Progenitor cell of endocrine pancreas (in vitro differentiated cells): ENCODE results near the gene PLD1. TPM values are rescaled to one million over a fixed set of nuclear protein-coding genes. Genes with fewer than 3 reads are reported as not detected.

Source experiments
- DNase-seq: peaks from one replicate; pipeline ENCODE4 v3.0.0; 2021; ENCODE audit warnings: low spot score; ENCODE audit not compliant: unreplicated experiment
- H3K27ac Mint-ChIP-seq: 2 replicates; pipeline ENCODE4 v1.8.0; 2021; ENCODE audit warnings: mild to moderate bottlenecking, moderate library complexity, mixed read lengths
- H3K27me3 Mint-ChIP-seq: 2 replicates; pipeline ENCODE4 v1.8.0; 2021; ENCODE audit warnings: mixed read lengths
- H3K36me3 Mint-ChIP-seq: 2 replicates; pipeline ENCODE4 v1.8.0; 2022; ENCODE audit warnings: mixed read lengths; ENCODE audit not compliant: insufficient read depth
- H3K4me1 Mint-ChIP-seq: 2 replicates; pipeline ENCODE4 v1.8.0; 2021; ENCODE audit warnings: low read depth, mixed read lengths
- H3K4me3 Mint-ChIP-seq: 2 replicates; pipeline ENCODE4 v1.8.0; 2021; ENCODE audit warnings: low read depth, mild to moderate bottlenecking, moderate library complexity, mixed read lengths
- H3K9me3 Mint-ChIP-seq: 2 replicates; pipeline ENCODE4 v1.8.0; 2021; ENCODE audit warnings: low read depth, mixed read lengths
- CTCF ChIP-seq: fragments of 200-600 bp; sonication (generic); IDR thresholded peaks from one replicate; pipeline ENCODE4 v1.5.0; 2021; ENCODE audit warnings: antibody characterized with exemption, mild to moderate bottlenecking; ENCODE audit not compliant: unreplicated experiment
- total RNA-seq: library from RNA; stranded (reverse); gene quantifications from 2 replicates; pipeline ENCODE4 v1.2.1, GENCODE V29; 2021

The PLD1 gene
- total RNA-seq, 1 donor from 2014 or later: 143 TPM

- Mint-ChIP-seq H3K4me3 (peak overlapping the region; percentile 78), H3K36me3 (peaks cover 6% of the 10 kb centered on the region), H3K27me3 (no peaks in the 10 kb centered on the region), H3K27ac (peak overlapping the region; percentile 82), H3K4me1 (peaks cover 33% of the 10 kb centered on the region), H3K9me3 (peaks cover 8% of the 10 kb centered on the region)
- TF ChIP-seq CTCF: no peak
- DNase-seq: no peak
Observed at GRCh38 chr3:171811295-171811912, 1.1 kb upstream of the PLD1 start.

- TF ChIP-seq CTCF: no peak
- H3K27me3 Mint-ChIP-seq: no peaks in the 10 kb centered on the region
- no peak for DNase-seq
- H3K36me3 Mint-ChIP-seq: peaks cover 6% of the 10 kb centered on the region
- H3K9me3 Mint-ChIP-seq: peaks cover 8% of the 10 kb centered on the region
- H3K4me1 Mint-ChIP-seq: peaks cover 30% of the 10 kb centered on the region
- peak overlapping the region; percentile 78 for H3K4me3 Mint-ChIP-seq
- peak overlapping the region; percentile 97 for H3K27ac Mint-ChIP-seq
Observed at GRCh38 chr3:171810629-171811294, 479 bp upstream of the PLD1 start.

GRCh38 chr3:171809611-171809860, 747 bp downstream of the PLD1 start:
- Mint-ChIP-seq H3K36me3 (peaks cover 6% of the 10 kb centered on the region), H3K4me3 (peak overlapping the region; percentile 78), H3K9me3 (peaks cover 5% of the 10 kb centered on the region), H3K27ac (peak overlapping the region; percentile 95), H3K27me3 (no peaks in the 10 kb centered on the region), H3K4me1 (peaks cover 35% of the 10 kb centered on the region)
- no peak for DNase-seq
- TF ChIP-seq CTCF: no peak

- Mint-ChIP-seq H3K36me3 (peaks cover 10% of the 10 kb centered on the region), H3K27ac (no peak overlapping the region), H3K27me3 (no peaks in the 10 kb centered on the region), H3K9me3 (peaks cover 10% of the 10 kb centered on the region), H3K4me1 (peaks cover 40% of the 10 kb centered on the region), H3K4me3 (peak overlapping the region; percentile 65)
- DNase-seq: no peak
- no peak for TF ChIP-seq CTCF
Observed at GRCh38 chr3:171807806-171808205, 2.5 kb downstream of the PLD1 start.

GRCh38 chr3:171807129-171807675, 3.1 kb downstream of the PLD1 start:
- H3K36me3 Mint-ChIP-seq: peaks cover 13% of the 10 kb centered on the region
- H3K27me3 Mint-ChIP-seq: no peaks in the 10 kb centered on the region
- peaks cover 10% of the 10 kb centered on the region for H3K9me3 Mint-ChIP-seq
- H3K4me1 Mint-ChIP-seq: peaks cover 45% of the 10 kb centered on the region
- H3K4me3 Mint-ChIP-seq: peak overlapping the region; percentile 43
- TF ChIP-seq CTCF: no peak
- peak overlapping the region; percentile 95 for H3K27ac Mint-ChIP-seq
- DNase-seq: no peak
